ENCODE measurements around the gene ACTR3. TPM values are rescaled to one million over a fixed set of nuclear protein-coding genes. Genes with fewer than 3 reads are reported as not detected.

The ACTR3 gene
- total RNA-seq, 1 experiment from 2014 or later, result 180 TPM

DNA sequence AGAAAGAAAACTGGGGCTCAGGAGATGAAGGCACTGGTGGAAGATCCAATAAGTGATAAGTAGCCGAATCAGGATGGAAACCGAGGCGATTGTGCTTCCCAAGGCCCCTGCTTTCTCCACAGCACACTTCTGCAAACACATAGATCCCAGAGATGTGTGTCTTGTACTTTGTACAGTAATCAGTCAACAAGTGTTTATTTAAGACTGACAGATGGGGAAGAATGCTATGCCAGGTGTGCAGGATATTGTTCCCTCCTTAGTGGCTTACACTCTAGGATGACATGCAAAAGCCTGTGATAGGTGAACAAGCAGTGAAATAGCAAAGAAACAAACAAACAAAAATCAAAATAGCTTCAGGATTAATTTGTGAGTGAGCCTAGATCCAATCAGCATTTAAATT lies 116.6 kb downstream of the ACTR3 start:
- Histone ChIP-seq H3K18ac (ENCODE audit: insufficient read length, low read depth, low read length) (no peak overlapping the region), H3K27me3 (ENCODE audit: insufficient read depth, low read length) (no peaks in the 10 kb centered on the region; the same call in 1 of the 2 replicates), H4K5ac (ENCODE audit: insufficient read length, low read depth, low read length) (no peak overlapping the region), H3K9me3 (ENCODE audit: control insufficient read depth, low read depth, low read length) (no peaks in the 10 kb centered on the region), H2BK120ac (ENCODE audit: low read depth, low read length, poor library complexity, severe bottlenecking) (no peak overlapping the region), H3K14ac (ENCODE audit: insufficient read depth, low read length) (no peak overlapping the region), H2AK5ac (ENCODE audit: insufficient read length, low read length) (no peak overlapping the region), H3K79me1 (ENCODE audit: insufficient read depth, low read depth, low read length, poor library complexity, severe bottlenecking) (no peaks in the 10 kb centered on the region), H3K4ac (ENCODE audit: low read depth, low read length) (no peak overlapping the region), H4K91ac (ENCODE audit: insufficient read length, low read depth, low read length) (no peak overlapping the region), H3K9ac (ENCODE audit: extremely low read depth, insufficient read length, low read length) (no peak overlapping the region), H3K27ac (ENCODE audit: insufficient read length, low read depth, low read length) (no peak overlapping the region), H3K4me1 (ENCODE audit: insufficient read depth, low read length) (no peaks in the 10 kb centered on the region), H2BK20ac (ENCODE audit: low read depth, low read length, poor library complexity, severe bottlenecking) (no peak overlapping the region), H3K23ac (ENCODE audit: insufficient read length, low read depth, low read length) (no peak overlapping the region), H2AFZ (ENCODE audit: low read length) (no peak overlapping the region), H3T11ph (ENCODE audit: low read length) (no peak overlapping the region), H4K8ac (replicated peaks; ENCODE audit: insufficient read length, low read depth, low read length) (no peak overlapping the region), H3K23me2 (ENCODE audit: insufficient read length, low read depth, low read length, poor library complexity, severe bottlenecking) (no peaks in the 10 kb centered on the region), H2BK15ac (ENCODE audit: low read depth, low read length) (no peak overlapping the region), H3K79me2 (ENCODE audit: insufficient read depth, low read length) (no peaks in the 10 kb centered on the region), H3K4me2 (ENCODE audit: insufficient read depth, insufficient read length, low read length) (no peak overlapping the region), H4K20me1 (ENCODE audit: control insufficient read depth, insufficient read depth, insufficient read length) (no peaks in the 10 kb centered on the region), H2BK12ac (ENCODE audit: insufficient read length, low read depth, low read length) (no peak overlapping the region), H2BK5ac (ENCODE audit: insufficient read length, low read length) (no peak overlapping the region), H3K56ac (ENCODE audit: insufficient read length, low read depth, low read length) (no peak overlapping the region)
- no peak overlapping the region for H3K27ac Mint-ChIP-seq
- no peak for DNase-seq
- TF ChIP-seq, protein P1, sequence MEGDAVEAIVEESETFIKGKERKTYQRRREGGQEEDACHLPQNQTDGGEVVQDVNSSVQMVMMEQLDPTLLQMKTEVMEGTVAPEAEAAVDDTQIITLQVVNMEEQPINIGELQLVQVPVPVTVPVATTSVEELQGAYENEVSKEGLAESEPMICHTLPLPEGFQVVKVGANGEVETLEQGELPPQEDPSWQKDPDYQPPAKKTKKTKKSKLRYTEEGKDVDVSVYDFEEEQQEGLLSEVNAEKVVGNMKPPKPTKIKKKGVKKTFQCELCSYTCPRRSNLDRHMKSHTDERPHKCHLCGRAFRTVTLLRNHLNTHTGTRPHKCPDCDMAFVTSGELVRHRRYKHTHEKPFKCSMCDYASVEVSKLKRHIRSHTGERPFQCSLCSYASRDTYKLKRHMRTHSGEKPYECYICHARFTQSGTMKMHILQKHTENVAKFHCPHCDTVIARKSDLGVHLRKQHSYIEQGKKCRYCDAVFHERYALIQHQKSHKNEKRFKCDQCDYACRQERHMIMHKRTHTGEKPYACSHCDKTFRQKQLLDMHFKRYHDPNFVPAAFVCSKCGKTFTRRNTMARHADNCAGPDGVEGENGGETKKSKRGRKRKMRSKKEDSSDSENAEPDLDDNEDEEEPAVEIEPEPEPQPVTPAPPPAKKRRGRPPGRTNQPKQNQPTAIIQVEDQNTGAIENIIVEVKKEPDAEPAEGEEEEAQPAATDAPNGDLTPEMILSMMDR (conservative IDR thresholded peaks at IDR 0.05), result no peak
- H3K4me3 Mint-ChIP-seq, result no peak overlapping the region
- H3K27me3 Mint-ChIP-seq (ENCODE audit: low read depth), result peaks cover 7% of the 10 kb centered on the region
- peaks cover 4 to 9% (median 5%) of the 10 kb centered on the region in 3 experiments; a peak in 6 of 7 replicates for H3K36me3 Mint-ChIP-seq (ENCODE audit: insufficient read depth in 1 of 3, low read depth in 3 of 3)
- no CpG with 5 or more reads among the region's 3 CpGs for WGBS (ENCODE audit: extremely low coverage, insufficient read length, low lambda C conversion rate)
- peaks cover 0 to 3% of the 10 kb centered on the region in 2 experiments; a peak in 1 of 4 replicates for H3K4me1 Mint-ChIP-seq
- H3K9me3 Mint-ChIP-seq, result peaks cover 10 to 11% of the 10 kb centered on the region in 2 experiments; a peak in 4 of 5 replicates
